HEK293 (cell line): ENCODE results near the gene SNTB2.

Experiments
- CTCF ChIP-seq: fragments of 450-650 bp; formaldehyde crosslinking; IDR thresholded peaks from 2 replicates; pipeline ENCODE4 v1.5.1; 2016; ENCODE audit warnings: missing biosample characterization, missing genetic modification characterization
- MEIS1 ChIP-seq: sonication (generic); formaldehyde crosslinking; IDR thresholded peaks from 2 replicates; pipeline ENCODE4 v1.8.1; 2022; ENCODE audit warnings: missing genetic modification reagents, mild to moderate bottlenecking, borderline replicate concordance
- MYNN ChIP-seq: fragments of 450-650 bp; formaldehyde crosslinking; IDR thresholded peaks from 2 replicates; pipeline ENCODE4 v1.5.1; 2016; ENCODE audit warnings: missing biosample characterization, missing genetic modification characterization, borderline replicate concordance
- RBAK ChIP-seq: fragments of 450-650 bp; formaldehyde crosslinking; IDR thresholded peaks from 2 replicates; pipeline ENCODE4 v1.5.1; 2016; ENCODE audit warnings: missing biosample characterization, missing genetic modification characterization
- ZBTB17 ChIP-seq: fragments of 450-650 bp; formaldehyde crosslinking; IDR thresholded peaks from 2 replicates; pipeline ENCODE4 v1.5.1; 2016; ENCODE audit warnings: missing biosample characterization, missing genetic modification characterization
- ZNF23 ChIP-seq: fragments of 450-650 bp; formaldehyde crosslinking; IDR thresholded peaks from 2 replicates; pipeline ENCODE4 v1.5.1; 2016; ENCODE audit warnings: missing biosample characterization, missing genetic modification characterization, borderline replicate concordance
- ZNF274 ChIP-seq, 2 experiments: fragments of 200-500 bp in 1 of 2; fragments of 450-650 bp in 1 of 2; sonication (Bioruptor generic) in 1 of 2; formaldehyde crosslinking in 1 of 2; IDR thresholded peaks; 2 replicates each; pipeline versions ENCODE4 v1.5.1 to v1.6.1; 2014 to 2016; ENCODE audit warnings: borderline replicate concordance in 1 of 2, inconsistent platforms in 1 of 2, low read length in 1 of 2, missing biosample characterization in 1 of 2, missing genetic modification characterization in 1 of 2
- ZNF449 ChIP-seq: fragments of 450-650 bp; formaldehyde crosslinking; IDR thresholded peaks from 2 replicates; pipeline ENCODE4 v1.5.1; 2017; ENCODE audit warnings: missing biosample characterization, mild to moderate bottlenecking, missing genetic modification characterization, moderate library complexity
- ZNF560 ChIP-seq: fragments of 450-650 bp; formaldehyde crosslinking; IDR thresholded peaks from 2 replicates; pipeline ENCODE4 v1.5.1; 2017; ENCODE audit warnings: missing biosample characterization, missing genetic modification characterization, borderline replicate concordance
- ZNF670 ChIP-seq: fragments of 450-650 bp; formaldehyde crosslinking; IDR thresholded peaks from 2 replicates; pipeline ENCODE4 v1.5.1; 2016; ENCODE audit warnings: missing biosample characterization, missing genetic modification characterization, low read depth
- ZNF792 ChIP-seq: fragments of 450-650 bp; formaldehyde crosslinking; IDR thresholded peaks from 2 replicates; pipeline ENCODE4 v1.5.1; 2016; ENCODE audit warnings: missing biosample characterization, missing genetic modification characterization

- TF ChIP-seq ZNF274 (IDR thresholded peaks at IDR 0.05; ENCODE audit: low read length) (no peak), ZNF274 (tag by site-specific recombination; IDR thresholded peaks at IDR 0.05; ENCODE audit: borderline replicate concordance) (no peak), ZNF670 (tag by site-specific recombination) (no peak), CTCF (tag by site-specific recombination) (no peak), RBAK (tag by site-specific recombination) (no peak), ZNF560 (tag by site-specific recombination) (no peak), ZNF23 (tag by site-specific recombination) (no peak), ZNF449 (tag by site-specific recombination) (no peak), ZBTB17 (tag by site-specific recombination) (no peak), ZNF792 (tag by site-specific recombination) (no peak), MEIS1 (no peak), MYNN (tag by site-specific recombination) (no peak)
Observed at GRCh38 chr16:69274699-69275235, 87.8 kb downstream of the SNTB2 start.
